Measurements from ENCODE around the gene ADAMTSL1. TPM values are rescaled to one million over a fixed set of nuclear protein-coding genes. Genes with fewer than 3 reads are reported as not detected.

ADAMTSL1 gene
- total RNA-seq, 2 donors from 2014 or later: 9.9 to 26.7 TPM

DNA sequence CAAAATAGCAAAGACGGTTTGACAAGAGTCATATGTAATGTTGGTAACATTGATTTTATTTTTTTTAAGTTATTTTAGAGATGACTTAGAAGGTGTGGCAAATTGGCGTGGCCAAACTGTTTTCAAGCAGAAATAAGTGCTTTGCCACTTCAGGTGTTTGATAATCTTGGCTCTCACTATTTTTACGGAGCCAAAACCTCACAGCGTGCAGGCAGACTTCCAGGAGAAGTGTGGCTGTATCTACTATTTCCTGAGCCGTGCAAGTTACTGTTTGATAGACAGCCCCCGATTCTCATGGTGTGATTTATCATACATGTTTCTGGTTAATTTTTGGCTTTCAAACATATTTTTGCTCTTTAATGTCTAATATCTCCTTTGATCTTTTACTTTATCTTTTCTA lies 269.5 kb downstream of the ADAMTSL1 start:
- DNase-seq (ENCODE audit: low spot score): no peak
- intact Hi-C loops (cut with DNase I): no loop called here

DNA sequence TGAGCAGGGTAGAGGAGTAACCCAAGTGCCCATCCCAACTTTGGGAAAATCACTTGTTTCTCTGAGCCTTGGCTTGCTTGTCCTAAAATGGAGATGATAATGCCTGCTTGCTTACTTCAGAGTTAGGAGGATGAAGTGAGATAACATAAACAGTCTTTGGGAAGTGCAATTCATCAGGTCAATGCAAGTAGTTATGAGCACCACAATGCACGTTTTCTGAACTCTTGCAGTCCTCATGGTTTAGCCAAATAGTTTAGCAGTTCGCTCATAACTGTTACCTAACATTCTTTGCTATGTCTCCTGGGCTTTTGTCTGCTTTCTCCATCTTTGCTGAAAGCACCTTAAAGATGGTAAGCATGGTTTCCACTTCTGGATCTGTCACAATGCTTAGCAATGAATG lies 270.0 kb downstream of the ADAMTSL1 start:
- no peak for DNase-seq (ENCODE audit: low spot score)
- intact Hi-C loops (cut with DNase I): no loop called here

- intact Hi-C loops (cut with DNase I): no loop called here
- no peak for DNase-seq (ENCODE audit: low spot score)
These were observed 271.8 kb downstream of the ADAMTSL1 start for GRCh38 chr9:18745710-18746109.

GRCh38 chr9:18746631-18747030 lies 272.7 kb downstream of the ADAMTSL1 start:
- intact Hi-C loops (cut with DNase I): no loop called here
- DNase-seq (ENCODE audit: low spot score): no peak

- intact Hi-C loops (cut with DNase I): no loop called here
- peak; percentile 76 for DNase-seq (ENCODE audit: low spot score)
These were observed 273.6 kb downstream of the ADAMTSL1 start for GRCh38 chr9:18747595-18747994.

GRCh38 chr9:18748251-18748701 lies 274.3 kb downstream of the ADAMTSL1 start:
- no peak for DNase-seq (ENCODE audit: low spot score)
- intact Hi-C loops (cut with DNase I): no loop called here

DNA sequence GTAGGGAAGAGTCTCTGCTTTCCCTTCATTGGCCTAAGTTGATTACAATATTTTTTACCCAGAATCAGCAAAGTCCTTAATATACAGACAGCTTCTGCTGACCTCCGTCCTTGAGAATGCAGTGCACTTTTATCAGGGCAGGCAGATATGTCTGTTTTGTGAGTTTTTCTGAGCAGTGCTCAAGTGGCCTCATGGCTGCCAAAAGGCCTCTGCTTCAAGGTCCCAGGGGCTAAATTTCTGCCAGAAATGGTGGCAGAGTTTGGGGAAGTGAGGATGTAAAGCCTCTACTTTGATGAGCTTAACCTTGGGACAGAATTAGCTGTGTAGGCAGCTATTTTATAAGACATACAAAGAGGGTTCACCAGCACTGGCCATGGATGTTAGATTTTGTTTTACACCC lies 275.8 kb downstream of the ADAMTSL1 start:
- intact Hi-C loops (cut with DNase I): no loop called here
- DNase-seq (ENCODE audit: low spot score): no peak

GRCh38 chr9:18753904-18754303 lies 280.0 kb downstream of the ADAMTSL1 start:
- no peak for DNase-seq (ENCODE audit: low spot score)
- intact Hi-C loops (cut with DNase I): no loop called here

DNA sequence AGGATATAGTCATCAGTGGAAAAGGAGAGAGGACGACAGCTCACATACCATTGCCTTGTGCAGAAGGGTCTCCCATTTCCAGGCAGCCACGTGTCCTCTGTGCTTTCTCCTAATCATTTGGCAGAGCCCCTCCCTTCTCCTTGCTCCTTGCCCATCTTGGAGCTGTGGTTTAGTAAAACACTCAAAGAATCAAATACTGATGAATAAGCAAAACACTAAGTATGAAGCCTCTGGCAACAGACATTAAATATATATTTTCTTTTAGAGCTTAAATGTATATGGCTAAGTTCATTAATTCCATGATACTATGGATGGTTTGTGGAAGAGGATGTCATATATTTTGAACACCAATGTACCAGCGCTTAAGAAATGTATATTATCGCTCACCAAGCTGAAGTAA lies 280.6 kb downstream of the ADAMTSL1 start:
- intact Hi-C loops (cut with DNase I): no loop called here
- DNase-seq (ENCODE audit: low spot score): no peak

- intact Hi-C loops (cut with DNase I): no loop called here
- no peak for DNase-seq (ENCODE audit: low spot score)
These were observed 281.3 kb downstream of the ADAMTSL1 start for GRCh38 chr9:18755263-18755662.

DNA sequence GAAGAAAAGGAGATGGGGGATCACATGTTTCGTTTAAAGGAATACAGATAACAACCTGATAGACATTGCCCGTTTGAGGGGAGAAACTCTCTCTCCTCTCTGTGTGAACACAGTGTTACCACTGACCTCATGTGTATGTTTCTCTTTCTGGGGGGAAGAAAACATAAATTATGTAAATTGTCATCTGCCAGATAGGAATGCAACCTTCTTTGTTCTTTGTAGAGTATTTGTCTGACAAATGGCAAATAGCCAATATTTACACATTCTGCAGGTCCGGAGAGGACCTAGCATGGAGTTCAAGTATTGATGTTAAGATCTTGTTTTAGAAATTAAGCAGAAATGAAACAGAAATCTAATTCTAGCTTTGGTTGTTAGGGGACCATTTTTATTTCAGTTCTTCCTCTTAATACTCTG lies 282.8 kb downstream of the ADAMTSL1 start:
- no peak for DNase-seq (ENCODE audit: low spot score)
- intact Hi-C loops (cut with DNase I): no loop called here

DNA sequence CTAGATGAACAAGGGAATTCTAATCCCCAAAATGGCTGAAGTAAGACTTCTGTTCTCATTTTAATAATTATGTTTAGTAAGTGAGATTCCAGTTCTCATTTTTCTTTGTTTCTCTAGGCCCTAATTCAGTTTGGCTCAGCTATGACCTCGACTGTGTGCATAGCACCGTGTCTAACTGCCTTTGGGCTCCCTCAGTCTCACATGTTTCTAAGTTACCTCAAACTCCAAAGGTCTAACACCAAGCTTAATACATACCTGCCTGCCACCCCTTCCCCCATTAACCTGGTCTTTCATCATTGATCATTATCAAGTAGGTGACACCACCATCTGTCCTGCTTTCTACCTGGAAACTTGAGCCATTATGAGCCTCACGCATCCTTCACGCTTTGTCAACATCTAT lies 285.9 kb downstream of the ADAMTSL1 start:
- no peak for DNase-seq (ENCODE audit: low spot score)
- intact Hi-C loops (cut with DNase I): no loop called here

- DNase-seq (ENCODE audit: low spot score): no peak
- intact Hi-C loops (cut with DNase I): no loop called here
These were observed 287.9 kb downstream of the ADAMTSL1 start for GRCh38 chr9:18761742-18762300.

GRCh38 chr9:18766989-18767550 lies 293.1 kb downstream of the ADAMTSL1 start:
- no peak for DNase-seq (ENCODE audit: low spot score)
- intact Hi-C loops (cut with DNase I): no loop called here

GRCh38 chr9:18768951-18769622 lies 295.1 kb downstream of the ADAMTSL1 start:
- intact Hi-C loops (cut with DNase I): no loop called here
- DNase-seq (ENCODE audit: low spot score): no peak

DNA sequence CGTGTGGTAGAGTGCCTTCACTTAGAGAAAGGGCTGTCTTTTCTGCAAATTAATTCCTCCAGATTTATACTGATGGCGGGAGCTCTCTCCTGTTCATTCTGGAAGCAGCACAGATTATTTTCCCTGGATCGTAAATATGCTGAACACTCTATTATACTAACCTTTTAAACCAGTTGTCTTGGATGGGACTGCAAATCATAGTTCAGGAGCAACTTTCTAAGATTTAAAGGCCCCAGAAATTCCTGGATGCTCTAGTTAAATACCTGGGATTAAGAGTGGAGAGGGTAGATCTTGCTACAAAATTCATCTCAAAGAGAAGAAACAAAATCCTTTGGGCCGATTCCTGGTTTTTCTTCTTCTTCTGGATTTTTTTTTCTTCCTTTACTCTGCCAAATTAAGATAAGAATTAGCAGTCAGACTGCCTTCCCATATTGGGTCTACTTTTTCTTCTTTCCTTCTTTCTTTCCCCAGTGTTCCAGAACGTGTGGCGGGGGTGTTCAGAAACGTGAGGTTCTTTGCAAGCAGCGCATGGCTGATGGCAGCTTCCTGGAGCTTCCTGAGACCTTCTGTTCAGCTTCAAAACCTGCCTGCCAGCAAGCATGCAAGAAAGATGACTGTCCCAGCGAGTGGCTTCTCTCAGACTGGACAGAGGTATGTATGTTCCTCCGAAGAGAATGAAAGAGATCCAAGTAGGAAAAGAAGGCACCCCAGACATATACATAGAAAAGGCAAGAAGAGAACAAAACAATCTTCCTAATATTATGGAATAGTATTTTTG lies 296.4 kb downstream of the ADAMTSL1 start:
- no peak for DNase-seq (ENCODE audit: low spot score)
- intact Hi-C loops (cut with DNase I): no loop called here

DNA sequence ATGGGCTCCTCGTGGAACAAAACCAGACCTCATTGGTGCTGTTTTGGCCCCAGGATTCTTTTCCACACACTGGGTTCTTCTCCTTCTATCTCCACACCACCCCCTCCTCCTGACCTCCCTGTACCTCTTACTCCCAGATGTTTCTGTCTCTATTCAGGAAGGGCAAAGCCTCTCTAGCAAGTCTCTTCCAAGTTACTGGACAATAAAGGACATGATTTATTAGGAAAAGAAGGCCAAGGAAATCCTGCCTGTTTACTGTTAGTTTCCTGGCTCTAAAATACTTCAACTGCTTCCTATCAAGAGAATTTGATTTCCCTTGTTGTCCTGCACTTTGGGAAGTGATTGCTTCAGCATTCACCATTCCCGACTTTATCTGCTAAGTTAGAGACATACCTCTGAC lies 297.1 kb downstream of the ADAMTSL1 start:
- no peak for DNase-seq (ENCODE audit: low spot score)

DNA sequence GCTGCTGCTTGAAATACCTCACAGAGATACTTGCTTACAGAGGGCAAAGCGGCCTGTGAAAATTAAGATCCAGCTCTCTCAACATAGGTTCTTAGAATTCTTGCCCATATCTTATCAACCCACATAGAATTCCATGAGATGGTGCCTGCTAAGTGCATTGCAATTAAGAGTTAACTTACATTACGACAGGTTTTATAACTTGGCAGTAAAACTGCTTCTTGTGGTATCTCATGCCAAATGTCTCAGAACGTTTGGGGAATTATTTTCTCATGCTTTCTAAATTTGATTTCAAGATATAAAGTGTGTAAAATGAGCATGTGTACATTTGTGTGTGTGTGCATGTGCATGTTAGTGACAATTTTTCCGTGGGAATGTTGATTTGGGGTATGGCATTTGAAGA lies 297.8 kb downstream of the ADAMTSL1 start:
- no peak for DNase-seq (ENCODE audit: low spot score)
- intact Hi-C loops (cut with DNase I): no loop called here

More for the DNA sequence above, 297.1 kb downstream of the ADAMTSL1 start:
- intact Hi-C loops (cut with DNase I): no loop called here

DNA sequence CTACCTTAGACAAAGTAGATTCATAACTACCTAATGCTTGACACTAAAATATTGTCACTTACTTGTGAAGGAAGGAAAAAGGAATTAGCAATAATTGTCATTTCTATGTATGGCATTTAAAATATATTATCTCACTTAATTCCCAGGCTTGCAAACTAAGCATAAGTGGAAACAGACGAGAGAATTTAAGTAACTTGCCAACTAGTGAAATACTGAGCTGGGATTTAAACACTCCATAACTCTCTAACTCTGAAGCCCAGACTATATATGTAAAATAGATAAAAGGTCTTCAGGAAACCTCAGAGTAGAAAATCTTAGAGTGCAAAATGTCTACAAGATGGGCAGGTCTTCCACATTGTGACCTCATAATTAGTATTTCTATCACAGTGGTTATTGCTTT lies 301.3 kb downstream of the ADAMTSL1 start:
- intact Hi-C loops (cut with DNase I): no loop called here

DNA sequence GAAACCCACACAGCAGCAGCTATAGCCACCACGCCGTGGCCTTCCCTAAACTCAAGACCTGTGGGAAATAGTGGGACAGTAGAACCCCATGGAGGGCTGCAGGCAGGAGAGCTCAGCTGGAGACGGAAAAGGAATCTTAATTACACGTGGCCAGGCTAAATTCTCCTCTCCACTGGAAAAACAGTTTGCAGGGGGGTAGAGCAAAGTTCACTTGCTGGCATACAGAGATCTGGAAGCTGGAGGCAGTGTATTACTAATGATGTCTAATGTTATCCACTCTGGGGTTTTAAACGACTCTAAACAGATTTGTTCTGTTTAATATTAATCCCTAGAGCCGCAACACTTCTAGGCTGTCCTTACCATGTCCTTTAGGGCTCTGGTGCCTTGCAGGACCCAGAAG lies 302.0 kb downstream of the ADAMTSL1 start:
- intact Hi-C loops (cut with DNase I): no loop called here
- DNase-seq (ENCODE audit: low spot score): no peak

More for the DNA sequence above, 301.3 kb downstream of the ADAMTSL1 start:
- no peak for DNase-seq (ENCODE audit: low spot score)
